ENCODE results near the gene FMN2.

Gene FMN2

GRCh38 chr1:240314845-240315801 lies 223.4 kb downstream of the FMN2 start:
- Histone ChIP-seq H3K36me3 (ENCODE audit: low read length) (no peaks in the 10 kb centered on the region), H3K79me2 (ENCODE audit: insufficient read depth, low read length) (no peaks in the 10 kb centered on the region), H4K20me1 (ENCODE audit: low read depth, low read length) (no peaks in the 10 kb centered on the region), H3F3A (ENCODE audit: insufficient read depth) (no peaks in the 10 kb centered on the region), H3K9me3 (ENCODE audit: insufficient read depth, low read length) (no peaks in the 10 kb centered on the region), H3K4me3 (ENCODE audit: insufficient read depth, low read length, poor library complexity, severe bottlenecking) (no peak overlapping the region), H3K9me2 (replicated peaks; ENCODE audit: insufficient read depth, low read length) (no peaks in the 10 kb centered on the region), H3K9ac (ENCODE audit: low read length) (no peak overlapping the region), H2AFZ (ENCODE audit: low read depth, low read length, severe bottlenecking) (no peak overlapping the region), H3K27me3 (ENCODE audit: low read length) (no peaks in the 10 kb centered on the region), H3K27ac (ENCODE audit: low read depth, low read length) (no peak overlapping the region), H3K4me2 (ENCODE audit: low read depth, low read length, poor library complexity, severe bottlenecking) (no peak overlapping the region)
- no peak for TF ChIP-seq CTCF (IDR thresholded peaks at IDR 0.05; ENCODE audit: insufficient read depth, low read length, poor library complexity, severe bottlenecking)
- TF ChIP-seq EZH2phosphoT487 (conservative IDR thresholded peaks at IDR 0.05; ENCODE audit: low read length): no peak

GRCh38 chr1:240319998-240320397 lies 228.3 kb downstream of the FMN2 start:
- H3K36me3 ChIP-seq (ENCODE audit: low read length): no peaks in the 10 kb centered on the region
- no peaks in the 10 kb centered on the region for H4K20me1 ChIP-seq (ENCODE audit: low read depth, low read length)
- no peak overlapping the region for H2AFZ ChIP-seq (ENCODE audit: low read depth, low read length, severe bottlenecking)
- no peaks in the 10 kb centered on the region for H3K79me2 ChIP-seq (ENCODE audit: insufficient read depth, low read length)
- no peak overlapping the region for H3K4me3 ChIP-seq (ENCODE audit: insufficient read depth, low read length, poor library complexity, severe bottlenecking)
- no peaks in the 10 kb centered on the region for H3F3A ChIP-seq (ENCODE audit: insufficient read depth)
- no peaks in the 10 kb centered on the region for H3K27me3 ChIP-seq (ENCODE audit: low read length)
- no peak overlapping the region for H3K4me2 ChIP-seq (ENCODE audit: low read depth, low read length, poor library complexity, severe bottlenecking)
- no peak overlapping the region for H3K9ac ChIP-seq (ENCODE audit: low read length)
- no peaks in the 10 kb centered on the region for H3K9me2 ChIP-seq (replicated peaks; ENCODE audit: insufficient read depth, low read length)
- no peaks in the 10 kb centered on the region for H3K9me3 ChIP-seq (ENCODE audit: insufficient read depth, low read length)
- H3K27ac ChIP-seq (ENCODE audit: low read depth, low read length): no peak overlapping the region
- TF ChIP-seq CTCF (IDR thresholded peaks at IDR 0.05; ENCODE audit: insufficient read depth, low read length, poor library complexity, severe bottlenecking): no peak
- TF ChIP-seq EZH2phosphoT487 (conservative IDR thresholded peaks at IDR 0.05; ENCODE audit: low read length): no peak

GRCh38 chr1:240320659-240321058 lies 229.0 kb downstream of the FMN2 start:
- Histone ChIP-seq H3K9me2 (replicated peaks; ENCODE audit: insufficient read depth, low read length) (no peaks in the 10 kb centered on the region), H2AFZ (ENCODE audit: low read depth, low read length, severe bottlenecking) (no peak overlapping the region), H3K79me2 (ENCODE audit: insufficient read depth, low read length) (no peaks in the 10 kb centered on the region), H3K4me2 (ENCODE audit: low read depth, low read length, poor library complexity, severe bottlenecking) (no peak overlapping the region), H3K9ac (ENCODE audit: low read length) (no peak overlapping the region), H3K27ac (ENCODE audit: low read depth, low read length) (no peak overlapping the region), H3K4me3 (ENCODE audit: insufficient read depth, low read length, poor library complexity, severe bottlenecking) (no peak overlapping the region), H3F3A (ENCODE audit: insufficient read depth) (no peaks in the 10 kb centered on the region), H3K27me3 (ENCODE audit: low read length) (no peaks in the 10 kb centered on the region), H3K9me3 (ENCODE audit: insufficient read depth, low read length) (no peaks in the 10 kb centered on the region), H3K36me3 (ENCODE audit: low read length) (no peaks in the 10 kb centered on the region), H4K20me1 (ENCODE audit: low read depth, low read length) (no peaks in the 10 kb centered on the region)
- TF ChIP-seq CTCF (IDR thresholded peaks at IDR 0.05; ENCODE audit: insufficient read depth, low read length, poor library complexity, severe bottlenecking) (no peak), EZH2phosphoT487 (conservative IDR thresholded peaks at IDR 0.05; ENCODE audit: low read length) (no peak)

Measured in SU-DHL-6 (cell line).